T-helper 9 cell (primary cell): Measurements from ENCODE around the gene GAS7.
"Not testable (repeated sequence)": the region's sequence is repeated elsewhere in the genome, so short reads cannot be mapped to it uniquely, and the experiment has no call there.

Experiments used
- DNase-seq: peaks from one replicate; pipeline ENCODE4 v3.0.0-alpha.2; 2020

Gene GAS7

GRCh38 chr17:10010752-10011151, 187.7 kb downstream of the GAS7 start:
- no peak for DNase-seq

- no peak for DNase-seq
Measured at GRCh38 chr17:10003705-10004104, 194.7 kb downstream of the GAS7 start.

GRCh38 chr17:10002567-10003360, 195.6 kb downstream of the GAS7 start:
- DNase-seq: not testable (repeated sequence)

GRCh38 chr17:10001306-10001873, 197.0 kb downstream of the GAS7 start:
- DNase-seq: no peak

GRCh38 chr17:9999919-10000695, 198.3 kb downstream of the GAS7 start:
- no peak for DNase-seq

- DNase-seq: no peak
Measured at GRCh38 chr17:9998060-9998459, 200.3 kb downstream of the GAS7 start.

GRCh38 chr17:9994761-9995160, 203.6 kb downstream of the GAS7 start:
- no peak for DNase-seq

- no peak for DNase-seq
Measured at GRCh38 chr17:9991796-9992195, 206.6 kb downstream of the GAS7 start.

- DNase-seq: no peak
Measured at GRCh38 chr17:9991351-9991750, 207.1 kb downstream of the GAS7 start.

GRCh38 chr17:9987779-9988585, 210.4 kb downstream of the GAS7 start:
- DNase-seq: peak; percentile 3

GRCh38 chr17:9986754-9987382, 211.5 kb downstream of the GAS7 start:
- DNase-seq: no peak

- DNase-seq: no peak
Measured at GRCh38 chr17:9985646-9986045, 212.8 kb downstream of the GAS7 start.

- no peak for DNase-seq
Measured at GRCh38 chr17:9984768-9985167, 213.6 kb downstream of the GAS7 start.

- no peak for DNase-seq
Measured at GRCh38 chr17:9982159-9982558, 216.2 kb downstream of the GAS7 start.

GRCh38 chr17:9981344-9981915, 217.0 kb downstream of the GAS7 start:
- no peak for DNase-seq

GRCh38 chr17:9979463-9979995, 218.9 kb downstream of the GAS7 start:
- DNase-seq: no peak

- DNase-seq: no peak
Measured at GRCh38 chr17:9977180-9977575, 221.2 kb downstream of the GAS7 start.

GRCh38 chr17:9976283-9977179, 221.9 kb downstream of the GAS7 start:
- no peak for DNase-seq

GRCh38 chr17:9974448-9975381, 223.7 kb downstream of the GAS7 start:
- DNase-seq: no peak
